ENCODE data around the gene TCAP. TPM values are rescaled to one million over a fixed set of nuclear protein-coding genes. Genes with fewer than 3 reads are reported as not detected.

TCAP gene
- polyA plus RNA-seq, 1 experiment: 0.12 TPM

GRCh38 chr17:39700148-39700987, 35.2 kb downstream of the TCAP start:
- Histone ChIP-seq H3K9me3 (ENCODE audit: control insufficient read depth, insufficient read depth, low read length) (no peaks in the 10 kb centered on the region), H3K27ac (ENCODE audit: low read depth, low read length) (no peak overlapping the region), H3K4me3 (ENCODE audit: low read depth, low read length) (peak overlapping the region; percentile 77), H3K27me3 (ENCODE audit: control insufficient read depth, insufficient read depth, low read length) (no peaks in the 10 kb centered on the region)
- CTCF ChIA-PET: interaction anchor here (1.2 to 3.8 kb wide), 4 partner anchors 22 to 79 kb away, joined by 3 to 15 read pairs (median 6); partner anchors contain the start of gene MIEN1
- DNase-seq (ENCODE audit: low read depth, low spot score): no peak
- POLR2A ChIA-PET: interaction anchor here (0.7 to 1.8 kb wide), 8 partner anchors 10 to 286 kb away, joined by 3 to 18 read pairs (median 6); partner anchors contain the start of genes MIEN1 and PGAP3
- no peak for TF ChIP-seq CTCF (IDR thresholded peaks at IDR 0.05; ENCODE audit: low read depth, low read length)

- ChIA-PET POLR2A (interaction anchor here (1.8 kb wide), 1 partner anchor 29 kb away, joined by 9 read pairs; the partner anchor contains the start of gene MIEN1), CTCF (interaction anchor here (2.3 to 3.8 kb wide), 2 partner anchors 29 to 80 kb away, joined by 9 to 15 read pairs; partner anchors contain the start of gene MIEN1)
- Histone ChIP-seq H3K9me3 (ENCODE audit: control insufficient read depth, insufficient read depth, low read length) (no peaks in the 10 kb centered on the region), H3K27me3 (ENCODE audit: control insufficient read depth, insufficient read depth, low read length) (no peaks in the 10 kb centered on the region), H3K27ac (ENCODE audit: low read depth, low read length) (no peak overlapping the region), H3K4me3 (ENCODE audit: low read depth, low read length) (peak overlapping the region; percentile 77)
- DNase-seq (ENCODE audit: low read depth, low spot score): no peak
- no peak for TF ChIP-seq CTCF (IDR thresholded peaks at IDR 0.05; ENCODE audit: low read depth, low read length)
Measured at GRCh38 chr17:39701012-39701783, 36.0 kb downstream of the TCAP start.

- H3K27ac ChIP-seq (ENCODE audit: low read depth, low read length): no peak overlapping the region
- DNase-seq (ENCODE audit: low read depth, low spot score): no peak
- CTCF ChIA-PET: interaction anchor here (0.6 to 3.8 kb wide), 3 partner anchors 28 to 81 kb away, joined by 3 to 15 read pairs (median 9); partner anchors contain the start of gene MIEN1
- POLR2A ChIA-PET: no interaction called here
- H3K4me3 ChIP-seq (ENCODE audit: low read depth, low read length): peak overlapping the region; percentile 77
- no peaks in the 10 kb centered on the region for H3K27me3 ChIP-seq (ENCODE audit: control insufficient read depth, insufficient read depth, low read length)
- H3K9me3 ChIP-seq (ENCODE audit: control insufficient read depth, insufficient read depth, low read length): no peaks in the 10 kb centered on the region
- TF ChIP-seq CTCF (IDR thresholded peaks at IDR 0.05; ENCODE audit: low read depth, low read length): no peak
Measured at GRCh38 chr17:39701784-39702422, 36.8 kb downstream of the TCAP start.

GRCh38 chr17:39702901-39703893, 38.0 kb downstream of the TCAP start:
- no peak for DNase-seq (ENCODE audit: low read depth, low spot score)
- Histone ChIP-seq H3K27ac (ENCODE audit: low read depth, low read length) (no peak overlapping the region), H3K4me3 (ENCODE audit: low read depth, low read length) (no peak overlapping the region), H3K27me3 (ENCODE audit: control insufficient read depth, insufficient read depth, low read length) (no peaks in the 10 kb centered on the region), H3K9me3 (ENCODE audit: control insufficient read depth, insufficient read depth, low read length) (no peaks in the 10 kb centered on the region)
- ChIA-PET POLR2A (interaction anchor here (1.2 kb wide), 1 partner anchor 27 kb away, joined by 3 read pairs; the partner anchor contains the start of gene MIEN1), CTCF (interaction anchor here (2.7 to 3.8 kb wide), 2 partner anchors 27 kb away, joined by 15 to 20 read pairs; partner anchors contain the start of gene MIEN1)
- TF ChIP-seq CTCF (IDR thresholded peaks at IDR 0.05; ENCODE audit: low read depth, low read length): no peak
